Mesendoderm (in vitro differentiated cells): ENCODE data around the gene SORCS2.

Source experiments
- DNase-seq: peaks from one replicate; pipeline ENCODE4 v3.0.0; 2013
- H2AK5ac ChIP-seq: 2 replicates; pipeline ENCODE4 v1.6.1; 2013; ENCODE audit warnings: low read length, inconsistent platforms
- H2BK120ac ChIP-seq: 2 replicates; pipeline ENCODE4 v1.6.1; 2013; ENCODE audit warnings: low read depth, mild to moderate bottlenecking, low read length, moderate library complexity, mixed read lengths
- H2BK15ac ChIP-seq: replicated peaks from 2 replicates; pipeline ENCODE4 v1.6.1; 2013; ENCODE audit warnings: low read depth, mild to moderate bottlenecking, moderate library complexity
- H2BK5ac ChIP-seq: 2 replicates; pipeline ENCODE4 v1.6.1; 2013; ENCODE audit warnings: low read length, inconsistent platforms
- H3K18ac ChIP-seq: 2 replicates; pipeline ENCODE4 v1.6.1; 2013; ENCODE audit warnings: mild to moderate bottlenecking, low read length, mixed read lengths
- H3K23ac ChIP-seq: one replicate; pipeline ENCODE4 v1.6.1; 2013; ENCODE audit warnings: low read length
- H3K27ac ChIP-seq: 2 replicates; pipeline ENCODE4 v1.5.1; 2013; ENCODE audit warnings: low read depth, mild to moderate bottlenecking, inconsistent platforms, low read length, moderate library complexity
- H3K27me3 ChIP-seq: 2 replicates; pipeline ENCODE4 v1.6.1; 2013; ENCODE audit warnings: low read length, control low read depth, mild to moderate bottlenecking, inconsistent platforms; ENCODE audit not compliant: insufficient read depth, poor library complexity
- H3K36me3 ChIP-seq: 2 replicates; pipeline ENCODE4 v1.6.1; 2013; ENCODE audit warnings: low read length, inconsistent platforms; ENCODE audit not compliant: control insufficient read depth, insufficient read depth
- H3K4ac ChIP-seq: one replicate; pipeline ENCODE4 v1.6.1; 2013; ENCODE audit warnings: low read depth, mild to moderate bottlenecking, low read length, moderate library complexity
- H3K4me1 ChIP-seq: 2 replicates; pipeline ENCODE4 v1.6.1; 2013; ENCODE audit warnings: low read depth, low read length, inconsistent platforms; ENCODE audit not compliant: control insufficient read depth
- H3K4me2 ChIP-seq: 2 replicates; pipeline ENCODE4 v1.6.1; 2013; ENCODE audit warnings: low read length
- H3K4me3 ChIP-seq: 2 replicates; pipeline ENCODE4 v1.5.1; 2013; ENCODE audit warnings: mild to moderate bottlenecking, low read length
- H3K56ac ChIP-seq: one replicate; pipeline ENCODE4 v1.6.1; 2013; ENCODE audit warnings: low read length
- H3K79me1 ChIP-seq: 2 replicates; pipeline ENCODE4 v1.6.1; 2013; ENCODE audit warnings: low read length, inconsistent platforms
- H3K79me2 ChIP-seq: 2 replicates; pipeline ENCODE4 v1.6.1; 2013; ENCODE audit warnings: mild to moderate bottlenecking, low read length; ENCODE audit not compliant: control insufficient read depth, insufficient read depth
- H3K9ac ChIP-seq: 2 replicates; pipeline ENCODE4 v1.6.1; 2013; ENCODE audit warnings: low read length, inconsistent platforms
- H4K5ac ChIP-seq: one replicate; pipeline ENCODE4 v1.6.1; 2013; ENCODE audit warnings: low read length
- H4K8ac ChIP-seq: one replicate; pipeline ENCODE4 v1.6.1; 2013; ENCODE audit warnings: low read depth, mild to moderate bottlenecking, control low read depth, low read length, moderate library complexity
- WGBS: extraction: QIAGEN DNeasy Blood & Tissue Kit; methylation state at CpG from one replicate; pipeline ENCODE4 v1.1.7; 2013; ENCODE audit warnings: low lambda C conversion rate, missing lambda C conversion rate; ENCODE audit not compliant: insufficient coverage; ENCODE audit errors: extremely low coverage; 5-methylcytosine and 5-hydroxymethylcytosine counted together

SORCS2 gene

GRCh38 chr4:7677799-7678301 lies 485.5 kb downstream of the SORCS2 start:
- Histone ChIP-seq H4K5ac (no peak overlapping the region), H3K4me3 (no peak overlapping the region), H3K27me3 (no peaks in the 10 kb centered on the region), H2BK5ac (no peak overlapping the region), H4K8ac (no peak overlapping the region), H3K23ac (no peak overlapping the region), H3K36me3 (no peaks in the 10 kb centered on the region), H3K18ac (no peak overlapping the region), H3K9ac (no peak overlapping the region), H3K4ac (no peak overlapping the region), H3K4me1 (no peaks in the 10 kb centered on the region), H3K79me2 (no peaks in the 10 kb centered on the region), H3K79me1 (no peaks in the 10 kb centered on the region), H3K27ac (no peak overlapping the region), H2BK120ac (no peak overlapping the region), H2BK15ac (no peak overlapping the region), H2AK5ac (no peak overlapping the region), H3K4me2 (no peak overlapping the region), H3K56ac (no peak overlapping the region)
- no peak for DNase-seq
- WGBS, result no CpG with 5 or more reads among the region's 11 CpGs

GRCh38 chr4:7678318-7678852 lies 486.0 kb downstream of the SORCS2 start:
- no peaks in the 10 kb centered on the region for H3K79me1 ChIP-seq
- no CpG with 5 or more reads among the region's 9 CpGs for WGBS

GRCh38 chr4:7679406-7680040 lies 487.2 kb downstream of the SORCS2 start:
- Histone ChIP-seq H3K27ac (no peak overlapping the region), H3K79me1 (no peaks in the 10 kb centered on the region), H2BK120ac (no peak overlapping the region), H2BK15ac (no peak overlapping the region), H3K27me3 (no peaks in the 10 kb centered on the region), H4K8ac (no peak overlapping the region), H3K4me1 (no peaks in the 10 kb centered on the region), H3K18ac (no peak overlapping the region), H2BK5ac (no peak overlapping the region), H3K4ac (no peak overlapping the region), H3K4me2 (no peak overlapping the region), H4K5ac (no peak overlapping the region), H3K4me3 (no peak overlapping the region), H3K9ac (no peak overlapping the region), H3K56ac (no peak overlapping the region), H2AK5ac (no peak overlapping the region), H3K79me2 (no peaks in the 10 kb centered on the region), H3K36me3 (no peaks in the 10 kb centered on the region), H3K23ac (no peak overlapping the region)
- WGBS, result no CpG with 5 or more reads among the region's 11 CpGs
- DNase-seq, result no peak

More at GRCh38 chr4:7678318-7678852, 486.0 kb downstream of the SORCS2 start:
- Histone ChIP-seq H3K27me3 (no peaks in the 10 kb centered on the region), H2BK15ac (no peak overlapping the region), H2BK5ac (no peak overlapping the region), H2AK5ac (no peak overlapping the region), H2BK120ac (no peak overlapping the region), H3K18ac (no peak overlapping the region), H4K5ac (no peak overlapping the region), H3K36me3 (no peaks in the 10 kb centered on the region), H3K79me2 (no peaks in the 10 kb centered on the region), H3K4me1 (no peaks in the 10 kb centered on the region), H3K56ac (no peak overlapping the region), H3K9ac (no peak overlapping the region), H3K27ac (no peak overlapping the region), H3K4me2 (no peak overlapping the region), H3K4me3 (no peak overlapping the region), H4K8ac (no peak overlapping the region), H3K23ac (no peak overlapping the region), H3K4ac (no peak overlapping the region)
- DNase-seq, result no peak

- Histone ChIP-seq H3K4ac (no peak overlapping the region), H4K5ac (no peak overlapping the region)
Observed at GRCh38 chr4:7680106-7680505, 487.8 kb downstream of the SORCS2 start.

GRCh38 chr4:7680731-7681130 lies 488.4 kb downstream of the SORCS2 start:
- Histone ChIP-seq H2BK5ac (no peak overlapping the region), H4K8ac (no peak overlapping the region), H3K18ac (no peak overlapping the region), H3K79me2 (no peaks in the 10 kb centered on the region), H2BK15ac (no peak overlapping the region), H3K4me1 (no peaks in the 10 kb centered on the region), H2BK120ac (no peak overlapping the region), H3K27me3 (no peaks in the 10 kb centered on the region), H3K9ac (no peak overlapping the region), H2AK5ac (no peak overlapping the region), H3K27ac (no peak overlapping the region), H3K36me3 (no peaks in the 10 kb centered on the region), H3K23ac (no peak overlapping the region), H3K56ac (no peak overlapping the region), H4K5ac (no peak overlapping the region), H3K4me2 (no peak overlapping the region), H3K4me3 (no peak overlapping the region), H3K79me1 (no peaks in the 10 kb centered on the region), H3K4ac (no peak overlapping the region)
- no CpG with 5 or more reads among the region's 1 CpG for WGBS
- DNase-seq, result no peak

More at GRCh38 chr4:7680106-7680505, 487.8 kb downstream of the SORCS2 start:
- Histone ChIP-seq H2BK15ac (no peak overlapping the region), H3K4me3 (no peak overlapping the region), H3K79me1 (no peaks in the 10 kb centered on the region), H3K79me2 (no peaks in the 10 kb centered on the region), H2AK5ac (no peak overlapping the region), H3K56ac (no peak overlapping the region), H3K4me1 (no peaks in the 10 kb centered on the region), H4K8ac (no peak overlapping the region), H3K27me3 (no peaks in the 10 kb centered on the region), H3K18ac (no peak overlapping the region), H2BK5ac (no peak overlapping the region), H3K36me3 (no peaks in the 10 kb centered on the region), H3K4me2 (no peak overlapping the region), H3K27ac (no peak overlapping the region), H2BK120ac (no peak overlapping the region), H3K9ac (no peak overlapping the region), H3K23ac (no peak overlapping the region)
- whole genome bisulfite sequencing, result no CpG with 5 or more reads among the region's 10 CpGs
- DNase-seq, result no peak
